Measurements from ENCODE around the gene INSC. TPM values are rescaled to one million over a fixed set of nuclear protein-coding genes. Genes with fewer than 3 reads are reported as not detected.

INSC gene
- total and polyA plus RNA-seq, 2 experiments from 2014 or later = 0.10 TPM; not detected in 1

GRCh38 chr11:15215005-15215404, 100.3 kb downstream of the INSC start:
- Histone ChIP-seq H3K9me3 (ENCODE audit: low read depth) (no peaks in the 10 kb centered on the region), H4K20me1 (ENCODE audit: insufficient read depth, poor library complexity, severe bottlenecking) (no peaks in the 10 kb centered on the region), H3K4me1 (ENCODE audit: insufficient read depth) (no peaks in the 10 kb centered on the region), H3K4me3 (no peak overlapping the region), H3K9me2 (replicated peaks; ENCODE audit: insufficient read depth) (no peaks in the 10 kb centered on the region), H3K36me3 (replicated peaks; ENCODE audit: insufficient read depth, low read depth) (no peaks in the 10 kb centered on the region), H3K27ac (no peak overlapping the region), H2AFZ (no peak overlapping the region), H3K27me3 (no peaks in the 10 kb centered on the region), H3K79me2 (no peaks in the 10 kb centered on the region), H3K4me2 (no peak overlapping the region)
- TF ChIP-seq CTCF (IDR thresholded peaks at IDR 0.05; ENCODE audit: poor library complexity) (no peak), EZH2phosphoT487 (IDR thresholded peaks at IDR 0.05; ENCODE audit: low read depth, severe bottlenecking, unreplicated experiment) (no peak), EZH2 (IDR thresholded peaks at IDR 0.05; ENCODE audit: borderline replicate concordance) (no peak)
- no peak for DNase-seq (ENCODE audit: low spot score)
- 86% methylated on average over 2 of the region's 2 CpGs for WGBS (ENCODE audit: low lambda C conversion rate, missing lambda C conversion rate)

- DNase-seq (ENCODE audit: low spot score) = no peak
- no peaks in the 10 kb centered on the region for H3K36me3 ChIP-seq (replicated peaks; ENCODE audit: insufficient read depth, low read depth)
These were observed 102.0 kb downstream of the INSC start for GRCh38 chr11:15216678-15217077.

GRCh38 chr11:15217416-15217815, 102.7 kb downstream of the INSC start:
- no peaks in the 10 kb centered on the region for H3K4me1 ChIP-seq (ENCODE audit: insufficient read depth)
- DNase-seq (ENCODE audit: low spot score) = no peak
- WGBS (ENCODE audit: low lambda C conversion rate, missing lambda C conversion rate) = 91% methylated on average over 4 of the region's 4 CpGs

More at GRCh38 chr11:15216678-15217077, 102.0 kb downstream of the INSC start:
- H3K4me3 ChIP-seq = no peak overlapping the region
- H3K4me1 ChIP-seq (ENCODE audit: insufficient read depth) = no peaks in the 10 kb centered on the region
- TF ChIP-seq EZH2 (IDR thresholded peaks at IDR 0.05; ENCODE audit: borderline replicate concordance) (no peak), EZH2phosphoT487 (IDR thresholded peaks at IDR 0.05; ENCODE audit: low read depth, severe bottlenecking, unreplicated experiment) (no peak), CTCF (IDR thresholded peaks at IDR 0.05; ENCODE audit: poor library complexity) (peak; percentile 28)
- no peak overlapping the region for H2AFZ ChIP-seq
- H3K9me3 ChIP-seq (ENCODE audit: low read depth) = no peaks in the 10 kb centered on the region
- no peak overlapping the region for H3K27ac ChIP-seq
- H3K27me3 ChIP-seq = no peaks in the 10 kb centered on the region
- no peaks in the 10 kb centered on the region for H3K9me2 ChIP-seq (replicated peaks; ENCODE audit: insufficient read depth)
- no peaks in the 10 kb centered on the region for H3K79me2 ChIP-seq
- no peaks in the 10 kb centered on the region for H4K20me1 ChIP-seq (ENCODE audit: insufficient read depth, poor library complexity, severe bottlenecking)
- H3K4me2 ChIP-seq = no peak overlapping the region

More at GRCh38 chr11:15217416-15217815, 102.7 kb downstream of the INSC start:
- Histone ChIP-seq H4K20me1 (ENCODE audit: insufficient read depth, poor library complexity, severe bottlenecking) (no peaks in the 10 kb centered on the region), H3K4me2 (no peak overlapping the region), H3K36me3 (replicated peaks; ENCODE audit: insufficient read depth, low read depth) (no peaks in the 10 kb centered on the region), H3K27ac (no peak overlapping the region), H3K9me2 (replicated peaks; ENCODE audit: insufficient read depth) (no peaks in the 10 kb centered on the region), H2AFZ (no peak overlapping the region), H3K4me3 (no peak overlapping the region), H3K27me3 (no peaks in the 10 kb centered on the region), H3K79me2 (no peaks in the 10 kb centered on the region), H3K9me3 (ENCODE audit: low read depth) (no peaks in the 10 kb centered on the region)
- TF ChIP-seq EZH2 (IDR thresholded peaks at IDR 0.05; ENCODE audit: borderline replicate concordance) = no peak
- no peak for TF ChIP-seq EZH2phosphoT487 (IDR thresholded peaks at IDR 0.05; ENCODE audit: low read depth, severe bottlenecking, unreplicated experiment)
- no peak for TF ChIP-seq CTCF (IDR thresholded peaks at IDR 0.05; ENCODE audit: poor library complexity)
